Transverse colon (tissue), 3 donors: ENCODE results near the gene POLQ.

Experiments used
- CTCF ChIP-seq, 5 experiments: fragments of 200-600 bp in 3 of 5; fragments of 450-650 bp in 2 of 5; sonication (generic) in 3 of 5; IDR thresholded peaks; 1 replicate in 2 of 5; 2 replicates in 3 of 5; pipeline ENCODE4 v1.5.1; 2016 to 2017; ENCODE audit warnings: antibody characterized with exemption in 5 of 5, inconsistent platforms in 3 of 5, mild to moderate bottlenecking in 2 of 5, moderate library complexity in 1 of 5
- POLR2A ChIP-seq: fragments of 450-650 bp; IDR thresholded peaks from one replicate; pipeline ENCODE4 v1.6.1; 2016; ENCODE audit warnings: antibody characterized with exemption, mild to moderate bottlenecking, moderate library complexity

- TF ChIP-seq CTCF (IDR thresholded peaks at IDR 0.05) (no peak), POLR2A (no peak)
Measured at GRCh38 chr3:121467085-121467484, 78.7 kb downstream of the POLQ start.
